Endodermal cell (in vitro differentiated cells): ENCODE data around the gene RAB31. TPM values are rescaled to one million over a fixed set of nuclear protein-coding genes. Genes with fewer than 3 reads are reported as not detected.

Experiments
- DNase-seq: peaks from one replicate; pipeline ENCODE4 v3.0.0-alpha.2; 2017
- H3K27ac ChIP-seq: 2 replicates; pipeline ENCODE4 v1.5.1; 2013; ENCODE audit warnings: mild to moderate bottlenecking, low read depth, low read length, moderate library complexity
- H3K27me3 ChIP-seq: 2 replicates; pipeline ENCODE4 v1.6.1; 2013; ENCODE audit warnings: mild to moderate bottlenecking, low read length, moderate library complexity; ENCODE audit not compliant: insufficient read depth, control insufficient read depth, poor library complexity, severe bottlenecking
- H3K36me3 ChIP-seq: 2 replicates; pipeline ENCODE4 v1.7.0; 2013; ENCODE audit warnings: mild to moderate bottlenecking, low read length, moderate library complexity; ENCODE audit not compliant: control insufficient read depth, insufficient read depth
- H3K4me1 ChIP-seq: one replicate; pipeline ENCODE4 v1.7.0; 2013; ENCODE audit warnings: low read length; ENCODE audit not compliant: control insufficient read depth, insufficient read depth
- H3K4me3 ChIP-seq: 2 replicates; pipeline ENCODE4 v1.5.1; 2013; ENCODE audit warnings: mild to moderate bottlenecking, low read length, moderate library complexity
- H3K9ac ChIP-seq: 2 replicates; pipeline ENCODE4 v1.6.1; 2013; ENCODE audit warnings: mild to moderate bottlenecking, low read length, moderate library complexity; ENCODE audit not compliant: poor library complexity, severe bottlenecking; ENCODE audit errors: extremely low read depth
- H3K9me3 ChIP-seq: 2 replicates; pipeline ENCODE4 v1.6.1; 2013; ENCODE audit warnings: mild to moderate bottlenecking, low read length, moderate library complexity; ENCODE audit not compliant: control insufficient read depth
- H3K27ac Mint-ChIP-seq: 2 replicates; pipeline ENCODE4 v1.8.0; 2020; ENCODE audit warnings: mixed read lengths
- H3K27me3 Mint-ChIP-seq: 2 replicates; pipeline ENCODE4 v1.8.0; 2021; ENCODE audit warnings: mild to moderate bottlenecking, mixed read lengths; ENCODE audit not compliant: insufficient read depth
- H3K36me3 Mint-ChIP-seq: 2 replicates; pipeline ENCODE4 v1.8.0; 2020; ENCODE audit warnings: low read depth, mixed read lengths
- H3K4me1 Mint-ChIP-seq: 2 replicates; pipeline ENCODE4 v1.8.0; 2020; ENCODE audit warnings: mixed read lengths
- H3K4me3 Mint-ChIP-seq: 2 replicates; pipeline ENCODE4 v1.8.0; 2020; ENCODE audit warnings: mild to moderate bottlenecking, moderate library complexity, mixed read lengths
- H3K9me3 Mint-ChIP-seq: 2 replicates; pipeline ENCODE4 v1.8.0; 2020; ENCODE audit warnings: mild to moderate bottlenecking, mixed read lengths
- CTCF ChIP-seq: fragments of 200-600 bp; sonication (generic); conservative IDR thresholded peaks from 2 replicates; pipeline ENCODE4 v1.5.0; 2021; ENCODE audit warnings: antibody characterized with exemption, mild to moderate bottlenecking
- WGBS, 2 experiments: methylation state at CpG; one replicate each; pipeline versions ENCODE4 v1.1.5 to v1.1.7; 2013; ENCODE audit warnings: missing lambda C conversion rate in 2 of 2, mixed read lengths in 1 of 2; ENCODE audit not compliant: insufficient coverage in 1 of 2, insufficient read length in 1 of 2; 5-methylcytosine and 5-hydroxymethylcytosine counted together
- total RNA-seq, 2 donors: library from RNA; stranded (reverse); fragmentation: NEBNext Ultra II Directional in 1 of 2; extraction: Animal tissue kit (Norgen Biotek cat#: 25700) in 1 of 2; gene quantifications; 2 replicates in 1 of 2; 3 replicates in 1 of 2; pipeline ENCODE4 v1.2.1, GENCODE V29; 2021

Gene RAB31
- total RNA-seq, 2 donors from 2014 or later, result 11.7 to 20.3 TPM

GRCh38 chr18:9851511-9851910 lies 143.4 kb downstream of the RAB31 start:
- H3K36me3 Mint-ChIP-seq, result peaks cover 4% of the 10 kb centered on the region
- no peak overlapping the region for H3K9ac ChIP-seq
- peaks cover 10% of the 10 kb centered on the region for H3K9me3 ChIP-seq
- H3K4me3 ChIP-seq, result no peak overlapping the region
- no peak overlapping the region for H3K27ac Mint-ChIP-seq
- H3K4me1 Mint-ChIP-seq, result peaks cover 4% of the 10 kb centered on the region
- TF ChIP-seq CTCF, result no peak
- no peaks in the 10 kb centered on the region for H3K4me1 ChIP-seq
- H3K9me3 Mint-ChIP-seq, result peaks cover 9% of the 10 kb centered on the region
- no peaks in the 10 kb centered on the region for H3K27me3 Mint-ChIP-seq
- DNase-seq, result no peak
- WGBS, 2 experiments, result 93% methylated on average over 2 of the region's 2 CpGs; no CpG with 5 or more reads in 1 of the 2 experiments
- no peak overlapping the region for H3K27ac ChIP-seq
- no peak overlapping the region for H3K4me3 Mint-ChIP-seq
- H3K27me3 ChIP-seq, result no peaks in the 10 kb centered on the region
- no peaks in the 10 kb centered on the region for H3K36me3 ChIP-seq

- H3K9ac ChIP-seq, result no peak overlapping the region
- TF ChIP-seq CTCF, result no peak
- 98 to 100% methylated on average over 4 of the region's 5 CpGs for WGBS, 2 experiments
- Mint-ChIP-seq H3K27me3 (no peaks in the 10 kb centered on the region), H3K27ac (no peak overlapping the region), H3K4me3 (no peak overlapping the region), H3K9me3 (peaks cover 9% of the 10 kb centered on the region), H3K4me1 (peaks cover 4% of the 10 kb centered on the region), H3K36me3 (peaks cover 4% of the 10 kb centered on the region)
- H3K27me3 ChIP-seq, result no peaks in the 10 kb centered on the region
- peaks cover 10% of the 10 kb centered on the region for H3K9me3 ChIP-seq
- no peak overlapping the region for H3K4me3 ChIP-seq
- no peaks in the 10 kb centered on the region for H3K4me1 ChIP-seq
- no peaks in the 10 kb centered on the region for H3K36me3 ChIP-seq
- no peak for DNase-seq
- no peak overlapping the region for H3K27ac ChIP-seq
Observed at GRCh38 chr18:9852266-9853081, 144.4 kb downstream of the RAB31 start.

- Histone ChIP-seq H3K36me3 (no peaks in the 10 kb centered on the region), H3K4me3 (no peak overlapping the region), H3K4me1 (no peaks in the 10 kb centered on the region), H3K27ac (no peak overlapping the region), H3K27me3 (no peaks in the 10 kb centered on the region), H3K9ac (no peak overlapping the region), H3K9me3 (peaks cover 10% of the 10 kb centered on the region)
- no peak overlapping the region for H3K4me3 Mint-ChIP-seq
- peaks cover 9% of the 10 kb centered on the region for H3K9me3 Mint-ChIP-seq
- no peaks in the 10 kb centered on the region for H3K27me3 Mint-ChIP-seq
- 92 to 98% methylated on average over 10 to 12 of the region's 12 CpGs for WGBS, 2 experiments
- no peak for TF ChIP-seq CTCF
- peaks cover 2% of the 10 kb centered on the region for H3K36me3 Mint-ChIP-seq
- no peaks in the 10 kb centered on the region for H3K4me1 Mint-ChIP-seq
- no peak for DNase-seq
- H3K27ac Mint-ChIP-seq, result no peak overlapping the region
Observed at GRCh38 chr18:9854801-9855676, 146.9 kb downstream of the RAB31 start.
